ENCODE results near the gene A3GALT2.
"Not testable (repeated sequence)": the region's sequence is repeated elsewhere in the genome, so short reads cannot be mapped to it uniquely, and the experiment has no call there.

The A3GALT2 gene

DNA sequence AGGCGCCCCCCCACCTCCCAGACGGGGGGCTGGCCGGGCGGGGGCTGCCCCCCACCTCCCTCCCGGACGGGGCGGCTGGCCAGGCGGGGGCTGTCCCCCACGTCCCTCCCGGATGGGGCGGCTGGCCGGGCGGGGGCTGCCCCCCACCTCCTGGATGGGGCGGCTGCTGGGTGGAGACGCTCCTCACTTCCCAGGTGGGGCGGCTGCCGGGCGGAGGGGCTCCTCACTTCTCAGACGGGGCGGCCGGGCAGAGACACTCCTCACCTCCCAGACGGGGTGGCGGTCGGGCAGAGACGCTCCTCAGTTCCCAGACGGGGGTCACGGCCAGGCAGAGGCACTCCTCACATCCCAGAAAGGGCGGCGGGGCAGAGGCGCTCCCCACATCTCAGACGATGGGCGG is 11.5 kb downstream of the A3GALT2 start:
- DNase-seq: not testable (repeated sequence)

- DNase-seq: no peak
Observed at GRCh38 chr1:33307494-33307864, 13.4 kb downstream of the A3GALT2 start.

DNA sequence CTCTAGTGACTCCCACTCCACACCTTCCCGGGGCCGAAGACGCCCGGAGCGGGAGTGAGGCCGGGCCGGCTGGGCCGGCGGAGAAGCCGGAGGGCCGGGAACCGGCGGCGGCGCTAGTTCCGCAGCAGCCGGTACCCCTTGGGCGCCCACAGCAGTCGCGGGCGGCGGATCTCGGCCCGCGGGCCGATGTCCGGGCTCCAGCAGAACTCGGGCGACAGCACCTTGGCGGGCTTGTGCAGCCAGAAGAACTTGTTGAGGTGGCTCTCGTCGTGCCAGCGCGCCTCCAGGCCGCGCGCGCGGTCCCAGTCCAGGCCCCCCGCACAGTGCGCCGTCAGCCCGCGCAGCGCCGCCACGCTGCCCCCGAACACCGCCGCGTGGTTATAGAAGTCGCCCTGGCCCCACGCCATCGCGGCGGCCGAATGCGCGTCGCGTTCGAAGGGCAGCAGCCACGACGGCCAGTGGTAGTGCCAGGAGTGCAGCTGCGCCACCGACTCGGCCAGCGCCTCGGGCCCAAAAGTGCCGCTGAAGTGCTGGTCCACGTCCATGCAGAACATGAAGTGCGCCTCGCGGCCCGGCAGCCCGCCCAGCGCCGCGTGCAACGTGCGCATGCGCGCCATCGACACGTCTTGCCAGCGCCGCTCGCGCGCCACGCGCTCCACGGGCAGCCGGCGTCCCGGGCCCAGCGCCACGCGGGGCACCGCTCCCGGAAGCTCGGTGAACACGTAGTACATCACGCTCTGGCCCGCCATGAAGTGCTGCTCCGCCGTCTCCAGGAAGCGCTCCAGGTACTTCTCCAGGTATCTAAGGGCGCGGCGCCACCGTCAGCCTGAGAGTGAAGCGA is 14.0 kb downstream of the A3GALT2 start:
- no peak for DNase-seq

- DNase-seq: no peak
Observed at GRCh38 chr1:33305816-33306652, 14.9 kb downstream of the A3GALT2 start.

- no peak for DNase-seq
Observed at GRCh38 chr1:33305016-33305415, 15.9 kb downstream of the A3GALT2 start.

DNA sequence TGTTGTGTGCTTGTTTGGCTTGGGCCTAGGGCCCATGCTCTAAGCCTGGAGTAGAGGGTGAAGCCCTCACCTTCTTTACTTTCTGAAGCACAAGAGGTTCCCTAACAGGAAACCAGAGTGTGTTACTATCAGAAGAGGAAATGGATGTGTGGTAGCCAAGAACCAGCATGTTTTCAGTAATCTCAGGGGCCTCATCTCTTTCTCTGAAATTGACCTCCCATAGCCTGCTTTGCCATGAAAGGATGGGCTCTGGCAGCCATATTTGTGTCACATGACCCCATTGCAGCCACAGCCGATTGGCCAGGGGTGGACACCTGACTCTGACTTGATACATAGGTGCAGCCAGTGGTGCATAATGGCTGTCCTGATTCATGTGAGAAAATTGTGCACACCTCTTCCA is 18.6 kb downstream of the A3GALT2 start:
- DNase-seq: peak; percentile 61

GRCh38 chr1:33301273-33301984 is 19.5 kb downstream of the A3GALT2 start:
- peak; percentile 28 for DNase-seq

GRCh38 chr1:33300673-33301072 is 20.2 kb downstream of the A3GALT2 start:
- DNase-seq: peak; percentile 39

DNA sequence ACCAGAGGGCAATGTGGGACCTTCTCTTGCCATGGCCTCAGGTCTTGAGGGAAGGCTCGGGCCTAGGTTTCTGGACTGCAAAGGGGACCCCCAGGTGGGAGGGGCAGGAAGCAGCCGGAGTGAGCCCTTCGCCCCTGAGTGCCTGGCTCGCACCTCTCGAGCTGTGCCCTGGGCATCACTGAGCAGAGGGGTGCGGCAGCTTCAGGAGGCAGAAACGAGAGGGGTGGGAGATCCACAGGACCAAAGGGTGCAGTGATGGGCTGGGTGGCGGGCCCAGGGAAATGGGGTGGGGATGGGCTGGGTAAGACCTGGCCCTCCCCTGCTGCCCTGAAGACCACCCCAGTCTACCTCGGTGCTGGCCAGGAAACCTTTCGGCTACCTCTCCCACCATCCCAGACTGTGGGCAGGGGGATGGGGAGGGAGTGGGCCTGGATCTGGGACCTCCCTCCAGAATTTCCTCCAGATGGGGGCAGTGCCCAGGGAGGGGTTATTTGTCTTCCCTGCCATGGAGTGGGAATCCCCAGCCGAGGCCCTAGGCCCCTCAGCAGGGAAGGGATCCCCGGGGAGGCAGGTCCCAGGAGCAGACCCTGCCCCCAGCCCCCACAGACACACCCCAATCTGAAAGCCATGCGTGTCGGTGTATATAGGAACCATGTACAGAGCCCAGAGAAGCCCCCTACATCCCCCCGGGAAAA is 21.3 kb downstream of the A3GALT2 start:
- peak; percentile 48 for DNase-seq

DNA sequence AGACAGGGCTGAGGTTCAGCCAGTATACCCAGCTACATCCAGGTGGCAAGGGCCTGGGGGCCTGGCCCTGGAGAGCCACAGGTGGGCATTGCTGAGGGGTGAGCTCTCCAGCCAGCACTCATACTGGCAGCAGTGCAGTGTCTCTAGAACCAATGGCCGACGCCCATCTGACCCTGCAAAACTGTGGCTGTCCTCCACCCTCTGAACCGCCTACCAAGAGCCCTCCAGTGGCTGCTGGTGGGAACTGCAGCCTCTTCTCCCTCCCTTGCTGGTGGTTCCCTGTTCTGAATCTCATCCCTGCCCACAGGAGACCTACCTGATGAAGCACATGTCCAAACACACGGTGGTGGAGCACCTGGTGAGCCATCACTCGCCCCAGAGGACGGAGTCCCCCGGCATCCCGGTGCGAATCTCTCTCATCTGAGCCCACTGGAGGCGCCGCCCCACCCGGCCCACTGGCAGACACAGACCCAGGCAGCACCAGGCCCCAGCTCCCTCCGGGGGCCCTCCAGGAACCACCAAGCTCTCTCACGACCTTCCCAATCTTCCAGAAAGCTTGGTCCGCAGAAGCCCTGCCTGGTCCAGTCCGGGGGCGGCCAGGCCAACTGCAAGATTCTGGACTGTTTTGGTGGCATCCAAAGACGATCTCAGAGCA is 22.1 kb downstream of the A3GALT2 start:
- DNase-seq: peak; percentile 84

- DNase-seq: peak; percentile 36
Observed at GRCh38 chr1:33297911-33298622, 22.8 kb downstream of the A3GALT2 start.

DNA sequence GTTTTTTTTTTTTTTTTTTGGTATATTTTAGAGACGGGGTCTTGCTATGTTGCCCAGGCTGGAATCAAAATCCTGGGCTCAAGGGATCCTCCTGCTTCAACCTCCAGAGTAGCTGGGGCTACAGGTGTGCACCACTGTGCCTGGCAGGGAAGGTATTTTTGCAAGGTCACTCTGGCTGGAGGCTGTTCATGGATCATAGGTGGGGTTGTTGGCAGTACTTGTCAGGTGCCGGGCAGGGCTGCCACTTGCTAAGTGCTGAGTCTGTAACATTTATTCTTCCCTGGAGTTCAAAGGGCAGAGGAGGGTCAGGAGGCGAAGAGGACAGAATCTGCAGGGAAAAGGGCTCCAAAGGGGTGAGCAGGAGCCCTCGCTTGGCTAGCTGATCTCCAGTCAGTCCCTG is 24.1 kb downstream of the A3GALT2 start:
- peak; percentile 37 for DNase-seq

GRCh38 chr1:33296082-33296458 is 24.8 kb downstream of the A3GALT2 start:
- peak; percentile 39 for DNase-seq

GRCh38 chr1:33295450-33296081 is 25.3 kb downstream of the A3GALT2 start:
- DNase-seq: peak; percentile 95

DNA sequence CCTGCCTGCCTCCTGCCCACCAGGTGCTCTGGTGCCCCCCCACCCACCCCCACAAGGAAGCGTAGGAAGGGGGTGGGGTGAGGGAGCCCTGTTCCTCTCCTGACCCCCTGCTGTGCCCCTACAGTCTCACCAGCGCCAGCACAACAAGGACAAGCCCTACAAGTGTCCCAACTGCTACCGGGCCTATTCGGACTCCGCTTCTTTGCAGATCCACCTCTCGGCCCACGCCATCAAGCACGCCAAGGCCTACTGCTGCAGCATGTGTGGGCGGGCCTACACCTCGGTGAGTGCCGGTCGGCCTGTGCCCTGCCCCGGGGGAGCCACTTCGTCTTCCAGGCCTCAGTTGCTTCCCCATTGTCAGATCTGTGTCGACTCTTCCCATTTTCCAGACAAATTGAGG is 25.9 kb downstream of the A3GALT2 start:
- peak; percentile 59 for DNase-seq

DNA sequence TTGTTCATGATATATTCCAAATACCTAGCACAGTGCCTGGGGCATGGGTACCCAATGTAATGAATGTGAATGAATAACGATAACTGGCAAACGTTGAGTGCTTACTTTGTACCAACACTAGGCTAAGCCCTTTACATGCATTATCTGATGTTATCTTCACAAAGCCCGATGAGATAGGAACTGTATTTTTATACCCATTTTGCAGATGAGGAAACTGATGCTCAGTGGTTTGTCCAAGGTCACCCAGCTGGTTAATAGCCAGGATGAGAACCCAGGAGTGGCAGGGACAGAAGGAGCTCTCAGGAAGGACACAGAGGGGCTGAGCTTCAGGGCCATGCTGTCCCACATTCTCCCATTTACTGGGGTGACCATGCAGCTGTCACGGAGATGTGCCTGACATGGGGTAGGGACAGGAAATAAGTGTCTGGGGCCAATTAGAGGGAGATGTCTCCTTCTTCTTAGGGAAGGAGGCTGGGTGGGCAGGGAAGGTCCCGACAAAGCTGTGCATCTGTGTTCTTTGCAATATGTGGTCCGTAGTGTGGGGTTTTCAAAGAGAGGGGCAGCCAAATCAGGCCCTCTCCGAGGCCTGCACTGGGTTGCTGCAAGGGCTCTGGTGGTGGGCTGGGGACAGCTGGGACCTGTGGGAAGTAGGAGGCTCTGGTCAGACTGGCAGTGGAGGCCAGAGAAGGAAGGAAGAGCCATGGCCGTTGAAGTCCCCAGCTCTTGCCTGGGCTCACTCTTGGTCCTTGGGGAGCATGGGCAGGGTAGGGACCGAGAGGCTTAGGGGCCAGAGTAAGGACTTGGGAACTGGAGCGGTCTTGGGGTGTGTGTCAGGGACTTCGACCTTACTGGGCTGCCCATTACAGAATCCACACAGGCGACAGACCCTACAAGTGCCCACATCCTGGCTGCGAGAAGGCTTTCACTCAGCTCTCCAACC is 26.6 kb downstream of the A3GALT2 start:
- peak; percentile 61 for DNase-seq

GRCh38 chr1:33292726-33293340 is 28.1 kb downstream of the A3GALT2 start:
- DNase-seq: peak; percentile 42

DNA sequence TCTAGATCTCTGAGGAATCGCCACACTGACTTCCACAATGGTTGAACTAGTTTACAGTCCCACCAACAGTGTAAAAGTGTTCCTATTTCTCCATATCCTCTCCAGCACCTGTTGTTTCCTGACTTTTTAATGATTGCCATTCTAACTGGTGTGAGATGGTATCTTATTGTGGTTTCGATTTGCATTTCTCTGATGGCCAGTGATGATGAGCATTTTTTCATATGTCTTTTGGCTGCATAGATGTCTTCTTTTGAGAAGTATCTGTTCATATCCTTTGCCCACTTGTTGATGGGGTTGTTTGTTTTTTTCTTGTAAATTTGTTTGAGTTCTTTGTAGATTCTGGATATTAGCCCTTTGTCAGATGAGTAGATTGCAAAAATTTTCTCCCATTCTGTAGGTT is 30.3 kb downstream of the A3GALT2 start:
- not testable (repeated sequence) for DNase-seq

DNA sequence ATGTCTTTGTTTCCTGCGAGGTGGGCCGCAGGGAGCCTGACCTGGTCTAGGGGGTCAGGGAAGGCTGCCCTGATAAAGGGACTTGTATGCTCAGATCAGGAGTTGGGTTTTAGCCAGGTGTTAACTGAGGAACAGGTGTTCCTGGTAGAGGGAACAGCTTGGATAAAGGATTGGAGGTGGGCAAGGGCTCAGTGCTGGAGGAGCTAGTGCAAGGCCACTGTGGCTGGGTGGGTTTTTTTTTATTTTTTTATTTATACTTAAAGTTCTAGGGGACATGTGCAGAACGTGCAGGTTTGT is 31.1 kb downstream of the A3GALT2 start:
- no peak for DNase-seq
